ENCODE data around the gene DOC2B. TPM values are rescaled to one million over a fixed set of nuclear protein-coding genes. Genes with fewer than 3 reads are reported as not detected.

Gene DOC2B
- total and polyA plus RNA-seq, 9 of the 15 experiments (the other 6 are each of a cell fraction or from before 2014, with no cell fraction given) = 0.02 TPM; not detected in 8

DNA sequence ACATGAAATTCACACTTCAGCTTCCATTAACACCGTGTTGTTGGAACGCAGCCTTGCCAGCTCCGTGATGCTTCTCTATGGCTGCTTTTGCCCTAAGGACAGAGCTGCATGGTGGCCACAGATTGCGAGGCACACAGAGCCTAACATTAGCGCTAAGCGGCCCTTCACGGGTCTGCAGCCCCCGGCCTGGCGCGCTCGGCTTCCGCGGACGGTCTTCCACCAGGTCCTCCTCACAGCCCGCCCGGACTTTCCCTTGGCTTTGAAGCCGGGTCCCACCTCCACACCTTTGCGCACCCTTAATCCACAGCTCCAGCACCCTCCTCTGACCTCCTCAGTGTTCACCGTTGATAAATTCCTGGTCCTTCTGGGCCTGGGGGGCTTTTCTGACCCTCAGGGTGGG, 24.5 kb downstream of the DOC2B start:
- DNase-seq (ENCODE audit: extremely low read depth in 1 of 4, low spot score in 3 of 4) = no peak
- BruUV-seq (replicated peaks) = no TSS peak
- in situ Hi-C loops (cut with MboI) (no loop called here), intact Hi-C loops (cut with micrococcal nuclease) (no loop called here)
- Histone ChIP-seq H3K4me2 (ENCODE audit: insufficient read depth, low read length) (no peak overlapping the region), H3K4me1 (replicated peaks in 1 of 2; ENCODE audit: control insufficient read depth in 2 of 2, insufficient read depth in 2 of 2, low read length in 2 of 2) (no peaks in the 10 kb centered on the region), H3K9ac (ENCODE audit: insufficient read depth in 1 of 2, low read depth in 2 of 2, low read length in 2 of 2) (no peak overlapping the region), H3K4me3 (no peak overlapping the region), H4K20me1 (replicated peaks; ENCODE audit: control insufficient read depth, insufficient read depth, low read length) (no peaks in the 10 kb centered on the region), H3K79me2 (ENCODE audit: control insufficient read depth, insufficient read depth, low read length) (no peaks in the 10 kb centered on the region), H3K36me3 (ENCODE audit: control insufficient read depth, insufficient read depth, low read length) (no peaks in the 10 kb centered on the region), H3K27ac (ENCODE audit: extremely low read depth, low read depth, low read length) (no peak overlapping the region), H2AFZ (ENCODE audit: low read depth, low read length) (no peak overlapping the region), H3K27me3 (ENCODE audit: control insufficient read depth in 2 of 2, insufficient read depth in 2 of 2, low read length in 2 of 2) (peaks cover 2 to 43% of the 10 kb centered on the region in 2 experiments; a peak in 4 of 5 replicates), H3K9me1 (ENCODE audit: control insufficient read depth, insufficient read depth, low read length) (no peaks in the 10 kb centered on the region), H3K9me3 (replicated peaks; ENCODE audit: control insufficient read depth, insufficient read depth, low read depth, low read length) (no peaks in the 10 kb centered on the region)
- no peak for FAIRE-seq
- ChIA-PET CTCF (ENCODE audit: low intra/inter-chr PET ratio) (no interaction called here), POLR2A (interaction anchor here (0.7 kb wide), 1 partner anchor 42 kb away, joined by 4 read pairs; no protein-coding TSS in a partner anchor)
- WGBS (ENCODE audit: insufficient coverage, low coverage, missing lambda C conversion rate) = 1% methylated on average over 11 of the region's 19 CpGs
- no peak for ATAC-seq
- TF ChIP-seq, protein P1, sequence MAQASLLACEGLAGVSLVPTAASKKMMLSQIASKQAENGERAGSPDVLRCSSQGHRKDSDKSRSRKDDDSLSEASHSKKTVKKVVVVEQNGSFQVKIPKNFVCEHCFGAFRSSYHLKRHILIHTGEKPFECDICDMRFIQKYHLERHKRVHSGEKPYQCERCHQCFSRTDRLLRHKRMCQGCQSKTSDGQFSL (CRISPR knock-in tag; IDR thresholded peaks at IDR 0.05) = no peak
- TF ChIP-seq, protein P1 (tag; IDR thresholded peaks at IDR 0.05) = no peak
- TF ChIP-seq, protein P2, sequence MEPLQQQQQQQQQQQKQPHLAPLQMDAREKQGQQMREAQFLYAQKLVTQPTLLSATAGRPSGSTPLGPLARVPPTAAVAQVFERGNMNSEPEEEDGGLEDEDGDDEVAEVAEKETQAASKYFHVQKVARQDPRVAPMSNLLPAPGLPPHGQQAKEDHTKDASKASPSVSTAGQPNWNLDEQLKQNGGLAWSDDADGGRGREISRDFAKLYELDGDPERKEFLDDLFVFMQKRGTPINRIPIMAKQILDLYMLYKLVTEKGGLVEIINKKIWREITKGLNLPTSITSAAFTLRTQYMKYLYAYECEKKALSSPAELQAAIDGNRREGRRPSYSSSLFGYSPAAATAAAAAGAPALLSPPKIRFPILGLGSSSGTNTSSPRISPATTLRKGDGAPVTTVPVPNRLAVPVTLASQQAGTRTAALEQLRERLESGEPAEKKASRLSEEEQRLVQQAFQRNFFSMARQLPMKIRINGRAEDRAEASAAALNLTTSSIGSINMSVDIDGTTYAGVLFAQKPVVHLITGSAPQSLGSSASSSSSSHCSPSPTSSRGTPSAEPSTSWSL (CRISPR knock-in tag; IDR thresholded peaks at IDR 0.05; ENCODE audit: borderline replicate concordance) = no peak
- no peak for TF ChIP-seq MAFF (IDR thresholded peaks at IDR 0.05; ENCODE audit: low read length)
- no peak for TF ChIP-seq HNRNPH1 (optimal IDR thresholded peaks at IDR 0.05; ENCODE audit: low read depth, low read length)
- TF ChIP-seq SMARCA4 (IDR thresholded peaks at IDR 0.05) = no peak
- no peak for TF ChIP-seq NR0B1 (IDR thresholded peaks at IDR 0.05; ENCODE audit: partially characterized antibody)
